Measurements from ENCODE around the gene RNF123.

Gene RNF123

DNA sequence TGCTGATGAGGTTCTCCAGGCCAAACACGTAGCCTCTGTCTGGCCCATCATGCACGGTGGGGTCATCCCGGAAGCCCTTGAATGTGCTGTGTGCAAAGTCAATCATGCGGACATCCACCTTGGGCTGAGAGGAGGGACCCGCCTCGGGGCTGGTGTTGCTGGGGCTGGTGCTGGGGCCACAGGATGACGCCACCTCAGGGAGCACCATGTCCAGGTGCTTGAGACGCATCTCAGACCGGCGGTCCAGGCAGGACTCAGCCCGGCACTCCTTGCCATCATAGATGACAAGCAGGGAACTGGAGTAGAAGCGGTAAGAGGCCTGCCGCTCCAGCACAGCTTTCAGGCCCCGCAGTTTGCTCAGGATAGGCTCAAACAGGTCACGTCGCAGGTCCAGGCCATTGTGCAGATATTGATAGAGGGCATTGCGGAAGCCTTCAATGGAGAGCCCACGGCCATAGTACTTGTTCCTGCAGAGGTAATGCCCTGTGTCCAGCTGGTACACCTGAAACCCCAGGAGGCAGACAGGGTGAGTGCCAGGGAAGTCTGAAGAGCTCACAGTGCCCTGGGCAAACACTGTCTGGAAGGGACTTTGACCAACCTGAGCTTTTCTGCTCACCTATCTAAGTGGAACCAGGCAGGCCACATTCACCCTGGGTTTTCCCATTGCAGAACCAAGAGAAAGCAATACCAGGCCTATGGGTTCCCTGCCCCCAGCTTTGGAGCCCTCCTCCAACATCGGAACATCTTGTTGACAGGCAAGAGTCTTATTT is 38.0 kb downstream of the RNF123 start:
- no peaks in the 10 kb centered on the region for H3K36me3 ChIP-seq (ENCODE audit: control insufficient read depth, insufficient read depth, low read length)
- no peak overlapping the region for H2AFZ ChIP-seq
- H3K79me2 ChIP-seq: peaks cover 3% of the 10 kb centered on the region
- H3K4me1 ChIP-seq: peaks cover 11% of the 10 kb centered on the region
- no peak overlapping the region for H3K27ac ChIP-seq
- no peak overlapping the region for H3K4me2 ChIP-seq (ENCODE audit: low read length)
- no peak overlapping the region for H3K9ac ChIP-seq
- H3K4me3 ChIP-seq (ENCODE audit: low read depth, low read length): no peak overlapping the region
- H3K9me3 ChIP-seq (ENCODE audit: control insufficient read depth, low read length): no peaks in the 10 kb centered on the region
- TF ChIP-seq CTCF (IDR thresholded peaks at IDR 0.05): no peak
- H3K27me3 ChIP-seq (ENCODE audit: control insufficient read depth, insufficient read depth, low read length): no peaks in the 10 kb centered on the region

DNA sequence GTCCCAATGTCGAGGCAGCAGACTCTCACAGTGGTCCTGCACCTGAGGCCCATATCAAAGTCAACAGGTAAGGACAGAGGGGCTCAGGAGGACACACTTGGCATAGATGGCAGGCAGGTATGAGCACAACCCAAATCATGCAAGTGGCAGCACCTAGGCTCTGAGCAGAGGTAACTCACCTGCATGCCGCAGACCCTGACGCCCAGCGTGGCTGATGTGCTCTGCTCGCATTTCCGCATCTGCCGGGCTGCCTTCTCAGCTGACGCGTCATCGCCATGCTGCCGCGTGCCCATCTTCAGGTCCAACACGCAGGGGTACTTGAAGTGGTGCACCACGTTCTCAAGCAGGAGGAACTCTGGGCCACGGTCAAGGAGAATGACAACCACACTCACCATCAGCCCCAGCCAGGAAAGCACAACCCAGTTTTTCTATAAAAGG is 38.6 kb downstream of the RNF123 start:
- H3K27ac ChIP-seq: no peak overlapping the region
- H3K4me2 ChIP-seq (ENCODE audit: low read length): no peak overlapping the region
- no peak overlapping the region for H3K4me3 ChIP-seq (ENCODE audit: low read depth, low read length)
- no peak overlapping the region for H3K9ac ChIP-seq
- no peaks in the 10 kb centered on the region for H3K36me3 ChIP-seq (ENCODE audit: control insufficient read depth, insufficient read depth, low read length)
- H3K79me2 ChIP-seq: peaks cover 5% of the 10 kb centered on the region
- H3K9me3 ChIP-seq (ENCODE audit: control insufficient read depth, low read length): no peaks in the 10 kb centered on the region
- no peak overlapping the region for H2AFZ ChIP-seq
- peaks cover 7% of the 10 kb centered on the region for H3K4me1 ChIP-seq
- no peaks in the 10 kb centered on the region for H3K27me3 ChIP-seq (ENCODE audit: control insufficient read depth, insufficient read depth, low read length)
- TF ChIP-seq CTCF (IDR thresholded peaks at IDR 0.05): no peak

DNA sequence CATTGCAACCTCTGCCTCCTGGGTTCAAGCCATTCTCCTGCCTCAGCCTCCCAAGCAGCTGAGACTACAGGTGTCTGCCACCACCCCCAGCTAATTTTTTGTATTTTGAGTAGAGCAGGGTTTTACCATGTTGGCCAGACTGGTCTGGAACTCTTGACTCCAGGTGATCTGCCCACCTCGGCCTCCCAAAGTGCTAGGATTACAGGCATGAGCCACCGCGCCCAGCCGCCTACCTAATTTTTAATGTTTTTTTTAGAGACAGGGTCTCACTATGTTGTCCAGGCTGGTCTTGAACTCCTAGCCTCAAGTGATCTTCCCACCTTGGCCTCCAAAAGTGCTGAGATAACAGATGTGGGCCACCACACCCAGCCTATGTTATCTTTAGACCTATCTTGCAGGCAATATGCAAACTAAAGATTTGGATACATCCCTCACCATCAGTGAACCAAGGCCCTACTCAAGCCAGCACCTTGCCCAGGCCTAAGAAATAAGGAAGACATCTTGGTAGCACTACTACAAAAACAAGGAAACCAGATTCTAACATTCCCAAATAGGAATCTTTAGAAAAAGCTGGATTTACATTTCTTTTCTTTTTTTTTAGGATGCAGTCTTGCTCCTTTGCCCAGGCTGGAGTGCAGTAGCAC is 40.7 kb downstream of the RNF123 start:
- H3K79me2 ChIP-seq: peaks cover 6% of the 10 kb centered on the region
- H3K36me3 ChIP-seq (ENCODE audit: control insufficient read depth, insufficient read depth, low read length): no peaks in the 10 kb centered on the region
- H3K4me1 ChIP-seq: no peaks in the 10 kb centered on the region
- H3K27me3 ChIP-seq (ENCODE audit: control insufficient read depth, insufficient read depth, low read length): no peaks in the 10 kb centered on the region
- no peaks in the 10 kb centered on the region for H3K9me3 ChIP-seq (ENCODE audit: control insufficient read depth, low read length)
- TF ChIP-seq CTCF (IDR thresholded peaks at IDR 0.05): no peak
- H2AFZ ChIP-seq: no peak overlapping the region
- H3K4me2 ChIP-seq (ENCODE audit: low read length): no peak overlapping the region
- H3K27ac ChIP-seq: no peak overlapping the region
- H3K9ac ChIP-seq: no peak overlapping the region
- no peak overlapping the region for H3K4me3 ChIP-seq (ENCODE audit: low read depth, low read length)

GRCh38 chr3:49732597-49732996 is 43.2 kb downstream of the RNF123 start:
- Histone ChIP-seq H3K36me3 (ENCODE audit: control insufficient read depth, insufficient read depth, low read length) (no peaks in the 10 kb centered on the region), H3K79me2 (peaks cover 8% of the 10 kb centered on the region), H3K4me2 (ENCODE audit: low read length) (no peak overlapping the region), H3K9me3 (ENCODE audit: control insufficient read depth, low read length) (no peaks in the 10 kb centered on the region), H3K4me1 (no peaks in the 10 kb centered on the region), H3K27ac (no peak overlapping the region), H2AFZ (no peak overlapping the region), H3K4me3 (ENCODE audit: low read depth, low read length) (no peak overlapping the region), H3K27me3 (ENCODE audit: control insufficient read depth, insufficient read depth, low read length) (no peaks in the 10 kb centered on the region), H3K9ac (no peak overlapping the region)
- no peak for TF ChIP-seq CTCF (IDR thresholded peaks at IDR 0.05)

Data from parathyroid adenoma (tissue), 2 donors.